ENCODE data around the gene PHC1. TPM values are rescaled to one million over a fixed set of nuclear protein-coding genes. Genes with fewer than 3 reads are reported as not detected.
"Not testable (repeated sequence)": the region's sequence is repeated elsewhere in the genome, so short reads cannot be mapped to it uniquely, and the experiment has no call there.

The PHC1 gene
- total RNA-seq = 12.2 and 38.6 TPM in 2 replicates

GRCh38 chr12:8914033-8914715, at the start of gene PHC1:
TSS of gene PHC1 (plus strand) at chr12:8914509. CDS start at chr12:8917678, 3,169 bp downstream.
- peak; percentile 61 for DNase-seq (ENCODE audit: low read depth)

- no peak for DNase-seq (ENCODE audit: low read depth)
These were observed 47.9 kb upstream of the PHC1 start for GRCh38 chr12:8866429-8866828.

GRCh38 chr12:8867009-8867408, 47.3 kb upstream of the PHC1 start:
- no peak for DNase-seq (ENCODE audit: low read depth)

GRCh38 chr12:8867786-8868185, 46.5 kb upstream of the PHC1 start:
- DNase-seq (ENCODE audit: low read depth) = no peak

GRCh38 chr12:8870586-8870985, 43.7 kb upstream of the PHC1 start:
- DNase-seq (ENCODE audit: low read depth) = no peak

- no peak for DNase-seq (ENCODE audit: low read depth)
These were observed 43.2 kb upstream of the PHC1 start for GRCh38 chr12:8871068-8871467.

GRCh38 chr12:8876887-8877286, 37.4 kb upstream of the PHC1 start:
- DNase-seq (ENCODE audit: low read depth) = no peak

GRCh38 chr12:8886502-8887284, 27.6 kb upstream of the PHC1 start:
- DNase-seq (ENCODE audit: low read depth) = no peak

GRCh38 chr12:8887285-8887715, 27.0 kb upstream of the PHC1 start:
- DNase-seq (ENCODE audit: low read depth) = peak; percentile 70

GRCh38 chr12:8890313-8891085, 23.8 kb upstream of the PHC1 start:
- DNase-seq (ENCODE audit: low read depth) = peak; percentile 32

GRCh38 chr12:8891976-8892375, 22.3 kb upstream of the PHC1 start:
- no peak for DNase-seq (ENCODE audit: low read depth)

GRCh38 chr12:8894378-8894777, 19.9 kb upstream of the PHC1 start:
- DNase-seq (ENCODE audit: low read depth) = no peak

GRCh38 chr12:8894986-8895385, 19.3 kb upstream of the PHC1 start:
- no peak for DNase-seq (ENCODE audit: low read depth)

GRCh38 chr12:8897081-8897480, 17.2 kb upstream of the PHC1 start:
- DNase-seq (ENCODE audit: low read depth) = no peak

GRCh38 chr12:8899830-8900229, 14.5 kb upstream of the PHC1 start:
- DNase-seq (ENCODE audit: low read depth) = no peak

GRCh38 chr12:8902703-8903102, 11.6 kb upstream of the PHC1 start:
- DNase-seq (ENCODE audit: low read depth) = not testable (repeated sequence)

GRCh38 chr12:8903646-8904045, 10.7 kb upstream of the PHC1 start:
- no peak for DNase-seq (ENCODE audit: low read depth)

- DNase-seq (ENCODE audit: low read depth) = no peak
These were observed 9.6 kb upstream of the PHC1 start for GRCh38 chr12:8904665-8905064.

GRCh38 chr12:8905546-8905945, 8.8 kb upstream of the PHC1 start:
- DNase-seq (ENCODE audit: low read depth) = no peak

GRCh38 chr12:8906266-8907180, 7.8 kb upstream of the PHC1 start:
- no peak for DNase-seq (ENCODE audit: low read depth)

GRCh38 chr12:8907513-8907912, 6.8 kb upstream of the PHC1 start:
- no peak for DNase-seq (ENCODE audit: low read depth)

All from renal cortical epithelial cell (primary cell).